HCT116 (cell line): ENCODE data around the gene PCNT. TPM values are rescaled to one million over a fixed set of nuclear protein-coding genes. Genes with fewer than 3 reads are reported as not detected.

Experiments
- ATAC-seq: fragments of 200-7000 bp; cut with Tn5 transposase; 2 replicates; pipeline ENCODE4 v1.9.1; 2020; ENCODE audit warnings: mild to moderate bottlenecking, moderate library complexity
- BruUV-seq: library from RNA; stranded (reverse); fragments of 400-500 nt; replicated peaks from 2 replicates; lab custom pipeline; 2021; lab: Mats Ljungman, UMichigan
- CTCF ChIA-PET: fragments of 300-600 bp; sonication (Branson Sonifier 250); formaldehyde crosslinking; loops from one replicate; lab custom pipeline; 2021; ENCODE audit warnings: antibody characterized with exemption; lab: Charles Lee
- POLR2A ChIA-PET: fragments of 300-600, 350-600 bp; sonication (Branson Sonifier 250); formaldehyde crosslinking; loops from one replicate; lab custom pipeline; 2021; ENCODE audit warnings: antibody characterized with exemption; lab: Charles Lee
- RAD21 ChIA-PET, 2 experiments: fragments of 300-600 bp; sonication (Branson Sonifier 250); formaldehyde crosslinking; loops; one replicate each; lab custom pipeline; 2023; ENCODE audit warnings: low total read pairs in 2 of 2; ENCODE audit not compliant: uncharacterized antibody in 2 of 2, unreplicated experiment in 2 of 2, low non-redundant PET in 1 of 2; lab: Charles Lee
- DNase-seq: peaks from one replicate; pipeline ENCODE4 v3.0.0-alpha.2; 2010; ENCODE audit warnings: low read depth, low spot score
- H2AFZ ChIP-seq: fragments of 200-600 bp; shearing (Covaris generic), sonication (generic); 2 replicates; pipeline ENCODE4 v1.6.1; 2017; ENCODE audit warnings: low read depth, mixed run types, mixed read lengths, antibody characterized with exemption, low read length; ENCODE audit not compliant: poor library complexity, severe bottlenecking
- H3K27ac ChIP-seq: 2 replicates; pipeline ENCODE4 v1.5.1; 2012; ENCODE audit warnings: low read depth, low read length
- H3K27me3 ChIP-seq: fragments of 200-600 bp; sonication (generic); 2 replicates; pipeline ENCODE4 v1.6.1; 2016; ENCODE audit warnings: mixed run types, low read length, mixed read lengths; ENCODE audit not compliant: insufficient read depth
- H3K36me3 ChIP-seq, 2 experiments: fragments of 200-500 bp in 1 of 2; fragments of 200-600 bp in 1 of 2; sonication (Bioruptor generic) in 1 of 2; sonication (generic) in 1 of 2; 2 replicates each; pipeline versions ENCODE4 v1.5.1 to v1.6.1; 2014 to 2016; ENCODE audit warnings: low read length in 2 of 2, inconsistent platforms in 1 of 2, mixed read lengths in 1 of 2, mixed run types in 1 of 2; ENCODE audit not compliant: insufficient read depth in 2 of 2, control insufficient read depth in 1 of 2
- H3K4me1 ChIP-seq, 2 experiments: fragments of 200-600 bp in 1 of 2; sonication (generic) in 1 of 2; 2 replicates each; pipeline versions ENCODE4 v1.5.1 to v1.6.1; 2012 to 2017; ENCODE audit warnings: low read length in 2 of 2, inconsistent platforms in 1 of 2, mild to moderate bottlenecking in 1 of 2, mixed read lengths in 1 of 2, mixed run types in 1 of 2, moderate library complexity in 1 of 2; ENCODE audit not compliant: insufficient read depth in 2 of 2, control insufficient read depth in 1 of 2
- H3K4me2 ChIP-seq: fragments of 200-600 bp; sonication (generic); 2 replicates; pipeline ENCODE4 v1.6.1; 2017; ENCODE audit warnings: mixed run types, low read length, mixed read lengths
- H3K4me3 ChIP-seq, 2 experiments: fragments of 200-600 bp in 1 of 2; sonication (generic) in 1 of 2; replicated peaks in 1 of 2; 2 replicates each; pipeline ENCODE4 v1.5.1; 2011 to 2016; ENCODE audit warnings: low read length in 2 of 2, control low read depth in 1 of 2, low read depth in 1 of 2, mild to moderate bottlenecking in 1 of 2, mixed read lengths in 1 of 2, mixed run types in 1 of 2
- H3K79me2 ChIP-seq: fragments of 200-600 bp; sonication (generic); 2 replicates; pipeline ENCODE4 v1.6.1; 2017; ENCODE audit warnings: mild to moderate bottlenecking, mixed run types, low read length, moderate library complexity, mixed read lengths; ENCODE audit not compliant: insufficient read depth
- H3K9ac ChIP-seq: fragments of 200-600 bp; sonication (generic); 2 replicates; pipeline ENCODE4 v1.6.1; 2016; ENCODE audit warnings: low read length, mixed read lengths
- H3K9me2 ChIP-seq: fragments of 200-600 bp; sonication (generic), shearing (Covaris generic); 2 replicates; pipeline ENCODE4 v1.6.1; 2017; ENCODE audit warnings: mixed run types, mild to moderate bottlenecking, moderate library complexity; ENCODE audit not compliant: insufficient read depth
- H3K9me3 ChIP-seq, 2 experiments: fragments of 200-500 bp in 1 of 2; fragments of 200-600 bp in 1 of 2; sonication (Bioruptor generic) in 1 of 2; sonication (generic) in 1 of 2; 2 replicates each; pipeline ENCODE4 v1.6.1; 2014 to 2017; ENCODE audit warnings: low read length in 2 of 2, mixed read lengths in 2 of 2, inconsistent platforms in 1 of 2, low read depth in 1 of 2, mild to moderate bottlenecking in 1 of 2, mixed run types in 1 of 2, moderate library complexity in 1 of 2; ENCODE audit not compliant: control insufficient read depth in 1 of 2, insufficient read depth in 1 of 2
- H4K20me1 ChIP-seq: fragments of 200-600 bp; sonication (generic), shearing (Covaris generic); 2 replicates; pipeline ENCODE4 v1.6.1; 2017; ENCODE audit warnings: mixed run types, mild to moderate bottlenecking, moderate library complexity; ENCODE audit not compliant: insufficient read depth
- CEBPB ChIP-seq: IDR thresholded peaks from 2 replicates; pipeline ENCODE4 v1.6.1; 2012; ENCODE audit warnings: low read depth
- EGR1 ChIP-seq: IDR thresholded peaks from 2 replicates; pipeline ENCODE4 v1.6.1; 2012; ENCODE audit warnings: low read depth
- ELF1 ChIP-seq: IDR thresholded peaks from 2 replicates; pipeline ENCODE4 v1.6.1; 2012; ENCODE audit warnings: low read depth, borderline replicate concordance
- EZH2 ChIP-seq: fragments of 200-600 bp; sonication (generic); IDR thresholded peaks from 2 replicates; pipeline ENCODE4 v1.6.1; 2017; ENCODE audit warnings: antibody characterized with exemption, mixed run types
- EZH2phosphoT487 ChIP-seq: fragments of 200-600 bp; IDR thresholded peaks from 2 replicates; pipeline ENCODE4 v1.6.1; 2018; ENCODE audit warnings: antibody characterized with exemption, borderline replicate concordance
- FOSL1 ChIP-seq: IDR thresholded peaks from 2 replicates; pipeline ENCODE4 v1.6.1; 2012; ENCODE audit warnings: low read depth
- JUND ChIP-seq: IDR thresholded peaks from 2 replicates; pipeline ENCODE4 v1.6.1; 2012
- POLR2A ChIP-seq: IDR thresholded peaks from 2 replicates; pipeline ENCODE4 v1.7.0; 2011; ENCODE audit warnings: borderline replicate concordance; ENCODE audit not compliant: insufficient read depth, insufficient read length; ENCODE audit errors: extremely low read depth
- RAD21 ChIP-seq: IDR thresholded peaks from 2 replicates; pipeline ENCODE4 v1.6.1; 2012; ENCODE audit warnings: low read depth, mild to moderate bottlenecking
- SP1 ChIP-seq: IDR thresholded peaks from 2 replicates; pipeline ENCODE4 v1.6.1; 2012; ENCODE audit warnings: low read depth
- SRF ChIP-seq: IDR thresholded peaks from 2 replicates; pipeline ENCODE4 v1.6.1; 2012; ENCODE audit warnings: low read depth
- TCF7L2 ChIP-seq: IDR thresholded peaks from 2 replicates; pipeline ENCODE4 v1.7.0; 2011; ENCODE audit warnings: borderline replicate concordance, inconsistent platforms; ENCODE audit not compliant: insufficient read depth, insufficient read length; ENCODE audit errors: extremely low read depth
- YY1 ChIP-seq: IDR thresholded peaks from 2 replicates; pipeline ENCODE4 v1.6.1; 2011; ENCODE audit warnings: low read length, low read depth, moderate library complexity, mild to moderate bottlenecking; ENCODE audit not compliant: insufficient replicate concordance; ENCODE audit errors: extremely low read depth
- ZFX ChIP-seq: fragments of 450-650 bp; IDR thresholded peaks from 2 replicates; pipeline ENCODE4 v1.6.1; 2017
- ZNF274 ChIP-seq: fragments of 200-500 bp; sonication (Bioruptor generic); IDR thresholded peaks from 2 replicates; pipeline ENCODE4 v1.6.1; 2014; ENCODE audit warnings: mild to moderate bottlenecking, low read depth, low read length, inconsistent platforms
- intact Hi-C: fragments of 100-400 bp; cut with micrococcal nuclease; formaldehyde crosslinking; loops from 2 replicates; pipeline ENCODE4 v1.10.0; 2022
- total RNA-seq: library from RNA; stranded (reverse); gene quantifications from one replicate; pipeline ENCODE4 v1.2.1, GENCODE V29; 2021; ENCODE audit not compliant: unreplicated experiment
- TF ChIP-seq, protein P1 (sequence below): IDR thresholded peaks from 2 replicates; pipeline ENCODE4 v1.6.1; 2012; ENCODE audit warnings: low read depth
- TF ChIP-seq, protein P2 (sequence below), 3 experiments: fragments of 200-600 bp in 1 of 3; sonication (generic) in 1 of 3; IDR thresholded peaks in 2 of 3; conservative IDR thresholded peaks in 1 of 3; 2 replicates each; pipeline ENCODE4 v1.5.1; 2012 to 2017; ENCODE audit warnings: low read depth in 2 of 3, low read length in 2 of 3, antibody characterized with exemption in 1 of 3, borderline replicate concordance in 1 of 3, control low read depth in 1 of 3, mild to moderate bottlenecking in 1 of 3, mixed read lengths in 1 of 3, mixed run types in 1 of 3, moderate library complexity in 1 of 3; ENCODE audit not compliant: insufficient read depth in 1 of 3
- TF ChIP-seq, protein P3 (sequence below): IDR thresholded peaks from 2 replicates; pipeline ENCODE4 v1.6.1; 2012
- TF ChIP-seq, protein P4 (sequence below): IDR thresholded peaks from 2 replicates; pipeline ENCODE4 v1.6.1; 2011; ENCODE audit warnings: mild to moderate bottlenecking, low read length, moderate library complexity; ENCODE audit not compliant: insufficient replicate concordance; ENCODE audit errors: extremely low read depth

The PCNT gene
- total RNA-seq, 1 experiment from 2014 or later, result 43.6 TPM

DNA sequence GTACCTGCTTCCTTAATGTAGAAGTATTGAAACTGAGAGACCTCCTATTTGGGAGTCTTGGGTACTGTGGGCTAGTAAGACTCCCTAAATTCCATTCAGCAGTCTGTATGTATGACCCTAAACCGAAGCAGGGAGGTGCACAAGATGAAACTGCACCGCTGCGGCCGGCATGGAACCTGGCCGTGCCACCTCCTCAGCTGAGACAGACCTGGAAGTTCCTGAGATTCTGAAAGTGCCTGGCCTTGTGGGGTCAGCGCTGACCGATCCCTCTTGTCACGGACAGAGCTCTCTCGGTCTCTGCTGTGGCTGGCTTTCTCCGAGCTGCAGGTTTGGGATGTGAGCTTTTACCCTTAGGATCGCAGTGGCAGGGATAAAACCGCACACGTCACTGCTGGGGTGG is 27.0 kb downstream of the PCNT start:
- ChIA-PET POLR2A (no interaction called here), CTCF (no interaction called here), RAD21 (no interaction called here)
- no peaks in the 10 kb centered on the region for H3K27me3 ChIP-seq
- intact Hi-C loops, result no loop called here
- BruUV-seq, result no TSS peak
- no peak for TF ChIP-seq ZFX
- TF ChIP-seq YY1, result no peak
- TF ChIP-seq, protein P1, sequence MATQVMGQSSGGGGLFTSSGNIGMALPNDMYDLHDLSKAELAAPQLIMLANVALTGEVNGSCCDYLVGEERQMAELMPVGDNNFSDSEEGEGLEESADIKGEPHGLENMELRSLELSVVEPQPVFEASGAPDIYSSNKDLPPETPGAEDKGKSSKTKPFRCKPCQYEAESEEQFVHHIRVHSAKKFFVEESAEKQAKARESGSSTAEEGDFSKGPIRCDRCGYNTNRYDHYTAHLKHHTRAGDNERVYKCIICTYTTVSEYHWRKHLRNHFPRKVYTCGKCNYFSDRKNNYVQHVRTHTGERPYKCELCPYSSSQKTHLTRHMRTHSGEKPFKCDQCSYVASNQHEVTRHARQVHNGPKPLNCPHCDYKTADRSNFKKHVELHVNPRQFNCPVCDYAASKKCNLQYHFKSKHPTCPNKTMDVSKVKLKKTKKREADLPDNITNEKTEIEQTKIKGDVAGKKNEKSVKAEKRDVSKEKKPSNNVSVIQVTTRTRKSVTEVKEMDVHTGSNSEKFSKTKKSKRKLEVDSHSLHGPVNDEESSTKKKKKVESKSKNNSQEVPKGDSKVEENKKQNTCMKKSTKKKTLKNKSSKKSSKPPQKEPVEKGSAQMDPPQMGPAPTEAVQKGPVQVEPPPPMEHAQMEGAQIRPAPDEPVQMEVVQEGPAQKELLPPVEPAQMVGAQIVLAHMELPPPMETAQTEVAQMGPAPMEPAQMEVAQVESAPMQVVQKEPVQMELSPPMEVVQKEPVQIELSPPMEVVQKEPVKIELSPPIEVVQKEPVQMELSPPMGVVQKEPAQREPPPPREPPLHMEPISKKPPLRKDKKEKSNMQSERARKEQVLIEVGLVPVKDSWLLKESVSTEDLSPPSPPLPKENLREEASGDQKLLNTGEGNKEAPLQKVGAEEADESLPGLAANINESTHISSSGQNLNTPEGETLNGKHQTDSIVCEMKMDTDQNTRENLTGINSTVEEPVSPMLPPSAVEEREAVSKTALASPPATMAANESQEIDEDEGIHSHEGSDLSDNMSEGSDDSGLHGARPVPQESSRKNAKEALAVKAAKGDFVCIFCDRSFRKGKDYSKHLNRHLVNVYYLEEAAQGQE, result no peak
- TF ChIP-seq EGR1, result no peak
- no peak for TF ChIP-seq SP1
- TF ChIP-seq FOSL1, result no peak
- TF ChIP-seq, protein P2, sequence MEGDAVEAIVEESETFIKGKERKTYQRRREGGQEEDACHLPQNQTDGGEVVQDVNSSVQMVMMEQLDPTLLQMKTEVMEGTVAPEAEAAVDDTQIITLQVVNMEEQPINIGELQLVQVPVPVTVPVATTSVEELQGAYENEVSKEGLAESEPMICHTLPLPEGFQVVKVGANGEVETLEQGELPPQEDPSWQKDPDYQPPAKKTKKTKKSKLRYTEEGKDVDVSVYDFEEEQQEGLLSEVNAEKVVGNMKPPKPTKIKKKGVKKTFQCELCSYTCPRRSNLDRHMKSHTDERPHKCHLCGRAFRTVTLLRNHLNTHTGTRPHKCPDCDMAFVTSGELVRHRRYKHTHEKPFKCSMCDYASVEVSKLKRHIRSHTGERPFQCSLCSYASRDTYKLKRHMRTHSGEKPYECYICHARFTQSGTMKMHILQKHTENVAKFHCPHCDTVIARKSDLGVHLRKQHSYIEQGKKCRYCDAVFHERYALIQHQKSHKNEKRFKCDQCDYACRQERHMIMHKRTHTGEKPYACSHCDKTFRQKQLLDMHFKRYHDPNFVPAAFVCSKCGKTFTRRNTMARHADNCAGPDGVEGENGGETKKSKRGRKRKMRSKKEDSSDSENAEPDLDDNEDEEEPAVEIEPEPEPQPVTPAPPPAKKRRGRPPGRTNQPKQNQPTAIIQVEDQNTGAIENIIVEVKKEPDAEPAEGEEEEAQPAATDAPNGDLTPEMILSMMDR (IDR thresholded peaks at IDR 0.05 in 2 of 3, conservative IDR thresholded peaks at IDR 0.05 in 1 of 3; ENCODE audit: borderline replicate concordance in 1 of 3, insufficient read depth in 1 of 3, low read depth in 2 of 3, low read length in 2 of 3), result no peak
- no peak for TF ChIP-seq JUND
- TF ChIP-seq, protein P3, sequence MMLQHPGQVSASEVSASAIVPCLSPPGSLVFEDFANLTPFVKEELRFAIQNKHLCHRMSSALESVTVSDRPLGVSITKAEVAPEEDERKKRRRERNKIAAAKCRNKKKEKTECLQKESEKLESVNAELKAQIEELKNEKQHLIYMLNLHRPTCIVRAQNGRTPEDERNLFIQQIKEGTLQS, result no peak
- no peak for TF ChIP-seq ELF1
- TF ChIP-seq, protein P4, sequence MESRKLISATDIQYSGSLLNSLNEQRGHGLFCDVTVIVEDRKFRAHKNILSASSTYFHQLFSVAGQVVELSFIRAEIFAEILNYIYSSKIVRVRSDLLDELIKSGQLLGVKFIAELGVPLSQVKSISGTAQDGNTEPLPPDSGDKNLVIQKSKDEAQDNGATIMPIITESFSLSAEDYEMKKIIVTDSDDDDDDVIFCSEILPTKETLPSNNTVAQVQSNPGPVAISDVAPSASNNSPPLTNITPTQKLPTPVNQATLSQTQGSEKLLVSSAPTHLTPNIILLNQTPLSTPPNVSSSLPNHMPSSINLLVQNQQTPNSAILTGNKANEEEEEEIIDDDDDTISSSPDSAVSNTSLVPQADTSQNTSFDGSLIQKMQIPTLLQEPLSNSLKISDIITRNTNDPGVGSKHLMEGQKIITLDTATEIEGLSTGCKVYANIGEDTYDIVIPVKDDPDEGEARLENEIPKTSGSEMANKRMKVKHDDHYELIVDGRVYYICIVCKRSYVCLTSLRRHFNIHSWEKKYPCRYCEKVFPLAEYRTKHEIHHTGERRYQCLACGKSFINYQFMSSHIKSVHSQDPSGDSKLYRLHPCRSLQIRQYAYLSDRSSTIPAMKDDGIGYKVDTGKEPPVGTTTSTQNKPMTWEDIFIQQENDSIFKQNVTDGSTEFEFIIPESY, result no peak
- TF ChIP-seq ZNF274, result no peak
- TF ChIP-seq RAD21, result no peak
- no peak for TF ChIP-seq EZH2
- no peak for TF ChIP-seq POLR2A
- no peak for TF ChIP-seq TCF7L2
- no peak for TF ChIP-seq SRF
- TF ChIP-seq CEBPB, result no peak
- TF ChIP-seq EZH2phosphoT487, result no peak
- H3K4me1 ChIP-seq, result no peaks in the 10 kb centered on the region
- no peaks in the 10 kb centered on the region for H3K9me2 ChIP-seq
- H3K4me3 ChIP-seq, result no peak overlapping the region
- no peak overlapping the region for H3K4me2 ChIP-seq
- no peak for DNase-seq
- no peaks in the 10 kb centered on the region for H3K9me3 ChIP-seq
- no peak overlapping the region for H3K27ac ChIP-seq
- H4K20me1 ChIP-seq, result no peaks in the 10 kb centered on the region
- peaks cover 17 to 43% of the 10 kb centered on the region in 2 experiments; a peak in 3 of 4 replicates for H3K36me3 ChIP-seq
- no peak overlapping the region for H2AFZ ChIP-seq
- H3K9ac ChIP-seq, result no peak overlapping the region
- no peaks in the 10 kb centered on the region for H3K79me2 ChIP-seq
- no peak for ATAC-seq
